ENCODE data around the gene SCN1B. TPM values are rescaled to one million over a fixed set of nuclear protein-coding genes. Genes with fewer than 3 reads are reported as not detected.
A peak's percentile ranks its signal among the peaks of the same experiment; 100 is the strongest.

SCN1B gene
- total RNA-seq, 4 donors from 2014 or later, result 12.8 to 26.7 (median 13.4) TPM

- WGBS, 2 donors, result 37 to 49% methylated on average over 13 of the region's 13 CpGs
- H3K27ac ChIP-seq, result peak overlapping the region; percentile 96 to 100 (median 98)
- H3K9me3 ChIP-seq, result no peaks in the 10 kb centered on the region
- DNase-seq (ENCODE audit: low spot score in 2 of 2), result no peak
- H3K4me1 ChIP-seq, result peaks cover 0 to 89% (median 29%) of the 10 kb centered on the region in 4 donors
- H3K4me3 ChIP-seq, result peak overlapping the region; percentile 59 to 99 (median 78)
- TF ChIP-seq CTCF (IDR thresholded peaks at IDR 0.05), result no peak
- TF ChIP-seq EP300 (IDR thresholded peaks at IDR 0.05), result no peak
- no peak for TF ChIP-seq POLR2A (IDR thresholded peaks at IDR 0.05)
- H3K27me3 ChIP-seq, result no peaks in the 10 kb centered on the region
- H3K36me3 ChIP-seq, result peaks cover 0 to 8% (median 0%) of the 10 kb centered on the region in 3 donors
These were observed 31.3 kb upstream of the SCN1B start for GRCh38 chr19:34998777-34999497.

DNA sequence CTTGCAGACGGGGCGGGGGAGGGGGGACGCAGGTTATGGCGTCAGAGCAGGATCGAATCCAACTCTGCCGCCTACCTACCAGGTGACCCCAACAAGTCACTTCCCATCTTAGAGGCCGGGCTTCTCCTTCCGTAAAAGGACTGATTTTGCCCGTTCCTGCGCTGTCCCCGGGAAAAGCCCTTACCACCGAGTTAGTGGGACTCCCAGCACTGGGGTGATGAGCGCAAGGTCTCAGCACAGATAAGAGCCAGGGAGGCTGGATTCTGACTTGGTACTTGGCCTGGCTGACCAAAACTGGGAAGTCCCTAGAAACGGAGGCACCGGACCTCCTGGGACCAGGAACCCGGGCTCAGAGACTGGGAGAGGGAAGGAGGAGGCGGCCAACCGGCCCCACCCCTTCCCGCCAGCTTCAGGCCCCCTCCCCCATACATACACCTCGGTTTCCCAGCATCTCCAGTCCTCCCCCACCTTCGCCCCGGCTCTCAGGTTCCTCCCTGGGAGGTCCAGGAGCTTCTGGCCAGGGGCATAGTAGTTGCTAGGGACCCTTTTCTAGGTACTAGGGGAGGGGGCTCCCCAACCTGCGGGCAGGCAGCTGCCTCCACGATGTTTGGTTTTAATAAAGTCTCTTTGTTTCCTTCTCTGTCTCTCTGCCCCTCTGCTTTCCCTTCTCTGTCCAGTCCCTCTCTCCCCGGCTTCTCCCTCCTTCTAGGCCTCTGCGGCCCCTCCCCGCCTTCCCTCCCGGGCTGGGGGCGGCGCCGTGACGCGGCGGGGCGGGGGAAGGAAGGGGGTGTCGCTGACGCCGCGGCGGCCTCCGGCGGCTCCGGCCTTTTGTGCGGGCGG lies 30.6 kb upstream of the SCN1B start, which contains the start of gene GRAMD1A:
Gene GRAMD1A, plus strand, starts transcription at position 826 of the 840 bp plus-strand sequence. CDS start 156 bp downstream, outside the sequence.
- peak within 1 kb of the TSS; percentile 67 to 99 (median 78) for H3K4me3 ChIP-seq
- DNase-seq (ENCODE audit: low spot score in 2 of 2), result peak; percentile 80 to 81
- peaks cover 0 to 8% (median 0%) of the 10 kb centered on the region in 3 donors for H3K36me3 ChIP-seq
- 2% methylated on average over 27 to 41 of the region's 45 CpGs for whole genome bisulfite sequencing, 2 donors
- no peak for TF ChIP-seq CTCF (IDR thresholded peaks at IDR 0.05)
- peak; percentile 16 to 96 for TF ChIP-seq EP300 (IDR thresholded peaks at IDR 0.05)
- TF ChIP-seq POLR2A (IDR thresholded peaks at IDR 0.05), result peak; percentile 52 to 88
- peak within 1 kb of the TSS; percentile 96 to 100 (median 98) for H3K27ac ChIP-seq
- no peaks in the 10 kb centered on the region for H3K27me3 ChIP-seq
- peaks cover 0 to 90% (median 27%) of the 10 kb centered on the region in 4 donors for H3K4me1 ChIP-seq
- H3K9me3 ChIP-seq, result no peaks in the 10 kb centered on the region

DNA sequence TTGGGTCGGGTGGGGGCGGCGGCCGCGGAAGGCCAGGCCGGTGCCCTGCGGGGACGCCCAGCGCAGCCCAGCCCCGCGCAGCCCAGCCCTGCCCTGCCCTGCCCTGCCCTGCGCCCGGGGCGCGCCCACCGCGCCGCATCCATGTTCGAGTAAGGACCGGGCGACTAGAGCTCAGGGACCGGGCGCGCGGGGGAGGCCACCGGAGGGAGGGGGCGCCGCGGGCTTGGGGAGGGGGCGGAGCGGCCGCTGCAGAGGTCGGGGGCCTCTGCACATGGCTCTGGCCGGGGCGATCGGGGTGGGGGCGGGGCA lies 30.0 kb upstream of the SCN1B start:
- peak overlapping the region; percentile 96 to 100 (median 98) for H3K27ac ChIP-seq
- DNase-seq (ENCODE audit: low spot score in 2 of 2), result no peak
- H3K9me3 ChIP-seq, result no peaks in the 10 kb centered on the region
- no peaks in the 10 kb centered on the region for H3K27me3 ChIP-seq
- WGBS, 2 donors, result 0 to 2% methylated on average over 2 to 26 of the region's 37 CpGs
- H3K4me1 ChIP-seq, result peaks cover 0 to 87% (median 25%) of the 10 kb centered on the region in 4 donors
- H3K36me3 ChIP-seq, result peaks cover 0 to 12% (median 0%) of the 10 kb centered on the region in 3 donors
- H3K4me3 ChIP-seq, result peak overlapping the region; percentile 67 to 99 (median 78)
- no peak for TF ChIP-seq EP300 (IDR thresholded peaks at IDR 0.05)
- peak in 1 of 2 donors; percentile 82 for TF ChIP-seq POLR2A (IDR thresholded peaks at IDR 0.05)

DNA sequence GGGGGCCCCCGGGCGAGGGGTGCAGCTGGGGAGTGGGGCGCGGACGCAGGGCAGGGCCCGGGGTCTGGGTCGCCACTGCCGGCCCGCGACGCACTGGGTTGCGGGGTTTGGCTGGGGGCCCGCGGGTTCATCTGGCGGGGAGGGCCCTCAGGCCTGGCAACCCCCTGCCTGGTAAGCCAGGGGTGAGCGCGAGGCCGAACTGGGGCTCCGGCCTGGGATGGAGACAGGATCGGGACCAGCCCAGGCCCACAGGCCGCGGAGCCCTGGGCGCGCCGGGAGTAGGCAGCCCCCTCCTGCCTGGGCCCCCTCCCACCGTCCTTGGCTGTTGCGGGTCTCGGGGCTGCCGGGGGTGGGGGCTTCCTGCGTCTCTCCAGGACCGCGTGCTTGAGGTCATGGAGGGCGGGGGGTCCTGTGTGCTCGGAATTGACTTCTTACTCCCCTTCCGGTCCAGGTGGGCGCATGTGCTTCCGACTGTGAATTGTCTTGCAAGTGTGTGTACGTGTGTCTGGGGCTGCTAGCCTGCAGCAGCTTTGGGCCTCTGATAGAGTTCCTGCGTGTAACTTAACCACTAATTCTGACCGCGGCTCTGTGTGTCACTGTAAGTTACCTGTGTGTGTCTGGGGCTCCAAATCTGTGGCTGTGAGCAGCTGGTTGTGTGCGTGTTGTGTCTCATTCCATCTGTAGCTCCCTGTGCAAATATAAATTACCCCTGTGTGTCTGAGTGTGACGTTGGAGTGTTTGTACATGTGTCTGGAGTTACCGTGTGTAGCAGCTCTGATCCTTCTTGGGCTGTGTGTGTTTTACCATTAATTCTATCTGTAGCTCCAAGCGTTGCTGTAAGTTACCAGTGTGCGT lies 29.4 kb upstream of the SCN1B start:
- Histone ChIP-seq H3K4me3 (peak overlapping the region; percentile 67 to 99 (median 78)), H3K27me3 (no peaks in the 10 kb centered on the region), H3K27ac (peak overlapping the region; percentile 96 to 100 (median 98)), H3K9me3 (no peaks in the 10 kb centered on the region), H3K36me3 (peaks cover 0 to 18% (median 0%) of the 10 kb centered on the region in 3 donors), H3K4me1 (peaks cover 0 to 88% (median 25%) of the 10 kb centered on the region in 4 donors)
- 2 to 5% methylated on average over 11 to 26 of the region's 46 CpGs for WGBS, 2 donors
- no peak for TF ChIP-seq CTCF (IDR thresholded peaks at IDR 0.05)
- no peak for TF ChIP-seq EP300 (IDR thresholded peaks at IDR 0.05)
- no peak for TF ChIP-seq POLR2A (IDR thresholded peaks at IDR 0.05)
- no peak for DNase-seq (ENCODE audit: low spot score in 2 of 2)

GRCh38 chr19:35002037-35002535 lies 28.2 kb upstream of the SCN1B start:
- Histone ChIP-seq H3K36me3 (peaks cover 0 to 22% (median 0%) of the 10 kb centered on the region in 3 donors), H3K27me3 (no peaks in the 10 kb centered on the region), H3K9me3 (no peaks in the 10 kb centered on the region), H3K27ac (peak overlapping the region in 3 of 4 donors; percentile 98 to 100 (median 99)), H3K4me1 (peaks cover 0 to 86% (median 22%) of the 10 kb centered on the region in 4 donors), H3K4me3 (peak overlapping the region in 1 of 4 donors; percentile 99)
- DNase-seq (ENCODE audit: low spot score in 2 of 2), result no peak
- no peak for TF ChIP-seq POLR2A (IDR thresholded peaks at IDR 0.05)
- TF ChIP-seq EP300 (IDR thresholded peaks at IDR 0.05), result no peak
- no peak for TF ChIP-seq CTCF (IDR thresholded peaks at IDR 0.05)
- WGBS, 2 donors, result 82 to 85% methylated on average over 11 of the region's 11 CpGs

Measured in tibial nerve (tissue), 4 donors.